Measurements from ENCODE around the gene RTF1. TPM values are rescaled to one million over a fixed set of nuclear protein-coding genes. Genes with fewer than 3 reads are reported as not detected.

Gene RTF1
- total and polyA plus RNA-seq, 2 donors (not counting 3 experiments of a cell fraction or from before 2014, with no cell fraction given) = 19.2 to 40.6 TPM

DNA sequence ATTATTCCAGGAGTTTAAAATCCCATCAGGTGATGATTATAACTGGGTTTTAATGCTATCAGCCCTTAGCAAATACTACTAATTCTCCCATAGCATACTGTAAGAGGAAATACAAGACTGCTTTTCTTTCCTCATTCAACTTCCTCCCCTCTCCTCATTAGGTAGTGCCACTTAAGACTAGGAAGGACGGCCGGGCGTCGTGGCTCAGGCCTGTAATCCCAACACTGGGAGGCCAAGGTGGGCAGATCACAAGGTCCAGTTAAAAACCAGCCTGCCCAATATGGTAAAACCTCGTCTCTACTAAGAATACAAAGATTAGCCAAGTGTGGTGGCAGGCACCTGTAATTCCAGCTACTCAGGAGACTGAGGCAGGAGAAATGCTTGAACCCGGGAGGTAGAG, 29.2 kb upstream of the RTF1 start:
- Histone ChIP-seq H3K4me2 (ENCODE audit: insufficient read depth, low read length) (no peak overlapping the region), H3K36me3 (ENCODE audit: control insufficient read depth in 2 of 2, extremely low read depth in 1 of 2, insufficient read depth in 2 of 2, low read length in 2 of 2) (no peaks in the 10 kb centered on the region), H3K9ac (replicated peaks; ENCODE audit: extremely low read depth, insufficient read depth, low read length) (no peak overlapping the region), H2AFZ (ENCODE audit: low read depth, low read length) (no peak overlapping the region), H3K79me2 (ENCODE audit: control insufficient read depth, insufficient read depth, low read length) (no peaks in the 10 kb centered on the region), H3K27me3 (ENCODE audit: control insufficient read depth in 2 of 2, insufficient read depth in 2 of 2, low read length in 2 of 2) (no peaks in the 10 kb centered on the region), H3K27ac (ENCODE audit: insufficient read depth, low read depth, low read length) (no peak overlapping the region), H3K9me3 (replicated peaks; ENCODE audit: control insufficient read depth, insufficient read depth, low read length) (no peaks in the 10 kb centered on the region), H4K20me1 (replicated peaks; ENCODE audit: control insufficient read depth, extremely low read depth, insufficient read depth, low read length) (no peaks in the 10 kb centered on the region), H3K9me1 (replicated peaks; ENCODE audit: control insufficient read depth, extremely low read depth, insufficient read depth, low read length) (no peaks in the 10 kb centered on the region), H3K4me1 (ENCODE audit: control insufficient read depth, extremely low read depth, insufficient read depth, low read length) (no peaks in the 10 kb centered on the region), H3K4me3 (replicated peaks in 1 of 3; ENCODE audit: insufficient read depth in 1 of 3, low read depth in 1 of 3, low read length in 3 of 3) (no peak overlapping the region)
- POLR2A ChIA-PET = interaction anchor here (0.6 kb wide), 1 partner anchor 27 kb away, joined by 3 read pairs; no protein-coding TSS in a partner anchor
- CTCF ChIA-PET = no interaction called here
- FAIRE-seq (no peak), DNase-seq (ENCODE audit: low read depth, low spot score) (no peak)
- dilution Hi-C loops (cut with MboI; ENCODE audit: extremely low pct_ligation_motif_present, low sequenced_read_pairs) = no loop called here
- BruUV-seq (replicated peaks) = no TSS peak
- intact Hi-C loops (cut with micrococcal nuclease) = no loop called here
- TF ChIP-seq JUN (IDR thresholded peaks at IDR 0.05; ENCODE audit: borderline replicate concordance, insufficient read depth, insufficient read length, low read depth) (no peak), MYC (IDR thresholded peaks at IDR 0.05; ENCODE audit: low read depth, low read length) (no peak), POLR2AphosphoS5 (IDR thresholded peaks at IDR 0.05; ENCODE audit: insufficient read depth, low read depth, low read length) (no peak), FOS (IDR thresholded peaks at IDR 0.05; ENCODE audit: borderline replicate concordance, insufficient read depth, low read length) (no peak), EZH2 (IDR thresholded peaks at IDR 0.05; ENCODE audit: borderline replicate concordance, low read depth, low read length, severe bottlenecking) (no peak), POLR2A (IDR thresholded peaks at IDR 0.05; ENCODE audit: low read depth, low read length) (no peak), GATA2 (IDR thresholded peaks at IDR 0.05; ENCODE audit: insufficient read depth, insufficient read length, low read depth, low read length) (no peak)
- TF ChIP-seq, protein P1, sequence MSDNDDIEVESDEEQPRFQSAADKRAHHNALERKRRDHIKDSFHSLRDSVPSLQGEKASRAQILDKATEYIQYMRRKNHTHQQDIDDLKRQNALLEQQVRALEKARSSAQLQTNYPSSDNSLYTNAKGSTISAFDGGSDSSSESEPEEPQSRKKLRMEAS (IDR thresholded peaks at IDR 0.05; ENCODE audit: insufficient read depth, insufficient read length) = no peak
- TF ChIP-seq, protein P2, sequence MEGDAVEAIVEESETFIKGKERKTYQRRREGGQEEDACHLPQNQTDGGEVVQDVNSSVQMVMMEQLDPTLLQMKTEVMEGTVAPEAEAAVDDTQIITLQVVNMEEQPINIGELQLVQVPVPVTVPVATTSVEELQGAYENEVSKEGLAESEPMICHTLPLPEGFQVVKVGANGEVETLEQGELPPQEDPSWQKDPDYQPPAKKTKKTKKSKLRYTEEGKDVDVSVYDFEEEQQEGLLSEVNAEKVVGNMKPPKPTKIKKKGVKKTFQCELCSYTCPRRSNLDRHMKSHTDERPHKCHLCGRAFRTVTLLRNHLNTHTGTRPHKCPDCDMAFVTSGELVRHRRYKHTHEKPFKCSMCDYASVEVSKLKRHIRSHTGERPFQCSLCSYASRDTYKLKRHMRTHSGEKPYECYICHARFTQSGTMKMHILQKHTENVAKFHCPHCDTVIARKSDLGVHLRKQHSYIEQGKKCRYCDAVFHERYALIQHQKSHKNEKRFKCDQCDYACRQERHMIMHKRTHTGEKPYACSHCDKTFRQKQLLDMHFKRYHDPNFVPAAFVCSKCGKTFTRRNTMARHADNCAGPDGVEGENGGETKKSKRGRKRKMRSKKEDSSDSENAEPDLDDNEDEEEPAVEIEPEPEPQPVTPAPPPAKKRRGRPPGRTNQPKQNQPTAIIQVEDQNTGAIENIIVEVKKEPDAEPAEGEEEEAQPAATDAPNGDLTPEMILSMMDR (IDR thresholded peaks at IDR 0.05; ENCODE audit: extremely low read depth in 1 of 2, insufficient read depth in 1 of 2, low read depth in 1 of 2, low read length in 2 of 2) = no peak

Measured in endothelial cell of umbilical vein (primary cell).